OCI-M1 (cell line): ENCODE measurements around the gene APOD.
"Not testable (repeated sequence)": the region's sequence is repeated elsewhere in the genome, so short reads cannot be mapped to it uniquely, and the experiment has no call there.

ENCODE experiments used
- DNase-seq: peaks from one replicate; lab custom pipeline; 2025; lab: John Stamatoyannopoulos, UW

Gene APOD

DNA sequence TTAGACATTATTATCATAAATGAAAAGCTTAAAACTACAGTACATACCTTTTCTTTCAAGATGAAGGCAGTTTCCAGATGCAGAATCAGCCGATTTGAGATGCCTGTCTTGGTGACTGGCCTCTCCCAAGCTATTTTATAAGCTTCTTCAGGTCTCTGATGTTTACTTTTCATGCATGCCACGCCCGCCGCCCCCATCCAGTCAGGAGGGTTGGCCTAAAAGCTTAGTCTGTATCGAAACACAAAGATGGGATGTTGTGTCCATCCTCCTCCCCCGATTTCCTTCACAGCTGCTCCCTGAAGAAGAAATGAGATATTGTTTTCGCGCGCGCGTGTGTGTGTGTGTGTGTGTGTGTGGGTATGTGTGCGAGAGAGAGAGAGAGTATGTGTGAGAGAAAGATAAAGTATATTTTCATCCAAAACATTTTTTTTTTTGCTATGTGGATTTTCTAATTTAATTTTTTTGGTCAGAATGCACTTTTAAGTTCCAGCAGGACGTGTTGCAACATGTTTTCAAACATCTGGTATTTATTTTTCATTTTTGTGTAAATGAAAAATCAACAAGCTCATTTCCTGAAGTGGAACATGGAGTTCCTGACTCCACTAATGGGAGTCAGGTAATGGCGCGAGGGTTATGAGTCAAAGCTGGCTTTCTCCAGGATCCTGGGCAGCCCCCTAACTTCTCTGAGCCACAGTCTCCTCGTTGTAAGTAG, at the start of gene APOD:
APOD (minus strand) TSS at position 110 of the 712 bp plus-strand sequence. CDS start 4,479 bp downstream, outside the sequence.
- no peak for DNase-seq

GRCh38 chr3:195633351-195633750, 49.6 kb upstream of the APOD start:
- DNase-seq = not testable (repeated sequence)

DNA sequence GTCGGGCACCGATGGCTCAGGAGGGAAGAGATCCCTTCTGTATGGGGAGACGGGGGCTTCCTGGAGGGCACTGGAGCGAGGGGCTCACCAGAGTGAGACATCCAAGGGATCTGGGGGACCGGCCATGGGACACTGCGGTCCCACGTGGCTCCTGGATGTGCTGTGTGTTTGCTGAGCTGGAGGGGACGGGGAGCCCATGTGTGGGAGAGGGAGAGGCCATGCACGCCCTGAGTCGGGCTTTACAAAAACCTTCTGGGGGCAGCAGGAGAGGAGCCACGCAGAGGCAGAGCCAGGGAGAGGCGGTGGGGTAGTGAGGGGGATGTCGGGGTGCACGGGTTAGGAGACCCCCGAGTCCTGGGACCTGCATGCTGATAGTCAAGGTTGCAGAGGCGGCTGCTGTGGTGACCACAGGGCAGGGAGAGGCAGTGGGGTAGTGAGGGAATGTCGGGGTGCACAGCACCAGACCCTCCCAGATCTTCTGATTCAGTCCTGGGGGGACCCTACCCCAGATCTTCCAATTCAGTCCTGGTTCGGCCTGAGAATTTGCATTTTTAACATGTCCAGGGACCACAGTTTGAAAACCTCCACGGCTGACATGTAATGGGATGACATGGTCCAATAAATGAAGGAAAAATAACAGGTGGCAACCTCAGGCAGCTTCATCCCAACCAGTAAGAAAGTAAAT, 48.9 kb upstream of the APOD start:
- not testable (repeated sequence) for DNase-seq

DNA sequence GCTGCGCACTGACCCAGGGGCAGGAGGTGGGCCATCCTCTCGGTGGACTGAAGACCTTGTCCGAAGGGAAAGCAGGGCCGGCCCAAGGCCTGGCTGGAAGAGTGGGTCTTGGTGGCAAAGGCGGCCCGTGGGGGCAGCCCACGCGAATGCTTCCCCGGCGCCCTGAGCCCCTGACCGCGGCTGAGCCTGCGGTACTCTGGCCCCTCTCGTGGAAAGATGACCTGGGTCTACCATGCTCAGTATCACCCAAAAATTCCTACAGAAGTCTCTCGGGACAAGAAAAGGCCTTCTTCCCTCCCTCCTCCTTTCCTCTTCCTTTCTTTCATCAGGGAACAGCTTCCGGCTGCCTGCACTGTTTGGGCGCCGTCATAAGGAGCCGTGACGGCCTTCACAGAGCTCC, 48.3 kb upstream of the APOD start:
- DNase-seq = not testable (repeated sequence)

- not testable (repeated sequence) for DNase-seq
Measured at GRCh38 chr3:195630938-195631495, 47.3 kb upstream of the APOD start.

DNA sequence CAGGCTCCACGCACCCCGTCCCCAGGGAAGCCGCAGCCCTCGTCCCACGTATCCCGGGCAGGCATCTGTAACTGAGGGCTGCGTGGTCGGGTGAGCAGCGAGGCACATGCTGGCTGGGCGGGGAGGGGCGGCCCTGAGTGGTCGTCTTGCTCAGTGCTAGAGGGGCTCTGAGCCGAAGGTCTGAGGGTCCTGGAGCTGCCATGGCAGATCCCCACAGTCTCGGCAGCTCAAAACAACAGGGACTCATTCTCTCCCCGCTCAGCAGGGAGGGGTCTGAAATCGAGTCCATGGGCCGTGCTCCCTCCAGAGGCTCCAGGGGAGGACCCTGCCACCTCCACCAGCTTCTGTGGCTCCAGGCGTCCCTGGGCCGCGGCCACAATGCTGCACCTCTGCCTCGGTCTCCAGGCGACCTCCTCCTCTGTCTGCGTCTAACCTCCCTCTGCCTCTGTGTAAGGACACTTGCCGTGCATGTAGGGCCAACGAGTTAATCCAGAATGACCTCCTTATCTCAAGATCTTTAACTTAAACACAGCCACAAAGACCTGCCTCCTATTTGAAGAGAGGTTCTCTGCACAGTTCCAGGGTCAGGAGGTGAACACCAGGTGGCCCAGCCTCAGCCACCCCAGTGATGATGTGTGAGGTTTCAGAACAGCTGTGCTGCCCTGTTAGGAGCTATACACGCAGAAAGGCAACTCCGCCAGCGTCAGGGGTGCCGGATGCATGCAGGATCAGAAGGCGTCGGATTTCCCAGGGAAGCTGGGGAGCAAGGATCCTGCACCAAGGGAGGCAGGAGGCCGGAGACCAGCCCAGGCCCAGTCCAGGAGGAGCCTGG, 46.6 kb upstream of the APOD start:
- not testable (repeated sequence) for DNase-seq

GRCh38 chr3:195629682-195630081, 45.9 kb upstream of the APOD start:
- DNase-seq = not testable (repeated sequence)

DNA sequence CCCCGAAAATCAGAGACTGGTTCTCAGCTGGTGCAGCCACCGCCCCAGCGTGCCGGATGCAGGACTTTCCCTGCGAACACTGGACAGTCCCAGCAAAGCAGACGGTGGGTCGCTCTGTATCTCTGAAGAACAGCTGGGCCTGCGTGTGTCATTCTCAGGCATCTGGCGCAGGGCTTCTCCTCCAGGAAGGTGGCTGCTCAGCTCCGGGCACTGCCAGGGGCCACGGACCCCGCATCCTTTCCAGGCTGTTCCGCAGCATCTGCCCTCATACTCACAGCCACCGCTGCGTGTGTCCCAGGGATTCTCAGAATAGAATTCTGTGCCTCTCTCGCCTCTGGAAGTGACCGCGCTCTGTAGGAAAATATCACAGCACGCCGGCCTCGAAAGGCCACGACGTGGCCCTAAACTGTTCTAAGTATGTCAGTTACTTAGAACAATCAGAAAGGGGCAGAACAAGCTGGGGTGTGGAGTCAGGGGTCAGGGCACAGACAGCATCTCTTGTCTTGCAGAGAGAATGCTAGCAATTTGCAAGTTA, 44.7 kb upstream of the APOD start:
- not testable (repeated sequence) for DNase-seq

- DNase-seq = not testable (repeated sequence)
Measured at GRCh38 chr3:195627515-195628385, 44.0 kb upstream of the APOD start.

- DNase-seq = not testable (repeated sequence)
Measured at GRCh38 chr3:195624603-195625560, 41.1 kb upstream of the APOD start.

GRCh38 chr3:195624171-195624570, 40.4 kb upstream of the APOD start:
- not testable (repeated sequence) for DNase-seq

DNA sequence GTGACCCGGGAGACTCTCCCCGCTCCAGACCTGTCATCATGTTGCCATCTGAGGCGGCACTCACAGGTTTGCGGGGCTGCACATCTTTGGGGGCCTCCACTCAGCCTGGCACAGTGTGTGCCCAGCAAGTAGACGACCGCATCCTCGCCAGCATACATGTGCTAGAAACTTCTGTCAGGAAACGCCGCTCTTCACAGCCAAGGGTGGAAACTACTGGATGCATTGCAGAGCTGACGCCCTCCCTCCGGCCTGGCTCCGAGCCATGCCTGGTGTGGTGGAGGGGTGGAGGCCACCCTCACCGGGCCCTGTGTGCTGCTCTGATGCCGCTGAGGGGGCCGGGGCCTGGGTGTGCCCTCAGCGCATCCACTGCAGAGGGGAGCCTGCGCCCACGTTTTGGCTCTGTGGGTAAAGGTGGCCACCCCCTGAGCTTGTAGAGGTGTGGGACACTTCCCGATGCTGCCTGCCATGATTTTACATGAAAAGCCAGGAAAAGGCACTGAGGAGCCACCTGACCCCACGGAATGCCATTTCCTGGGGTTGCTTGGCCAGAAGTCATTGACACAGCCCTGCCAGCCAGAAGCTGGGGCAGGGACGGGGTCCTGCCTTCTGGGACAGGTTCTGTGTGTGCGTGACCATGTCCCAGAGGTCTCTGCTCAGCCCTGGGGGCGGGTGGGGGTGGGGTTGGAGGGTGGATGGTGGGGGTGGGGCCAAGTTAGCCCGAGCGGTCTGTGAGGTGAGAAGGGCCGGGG, 39.7 kb upstream of the APOD start:
- DNase-seq = not testable (repeated sequence)

- not testable (repeated sequence) for DNase-seq
Measured at GRCh38 chr3:195622523-195623170, 38.9 kb upstream of the APOD start.

DNA sequence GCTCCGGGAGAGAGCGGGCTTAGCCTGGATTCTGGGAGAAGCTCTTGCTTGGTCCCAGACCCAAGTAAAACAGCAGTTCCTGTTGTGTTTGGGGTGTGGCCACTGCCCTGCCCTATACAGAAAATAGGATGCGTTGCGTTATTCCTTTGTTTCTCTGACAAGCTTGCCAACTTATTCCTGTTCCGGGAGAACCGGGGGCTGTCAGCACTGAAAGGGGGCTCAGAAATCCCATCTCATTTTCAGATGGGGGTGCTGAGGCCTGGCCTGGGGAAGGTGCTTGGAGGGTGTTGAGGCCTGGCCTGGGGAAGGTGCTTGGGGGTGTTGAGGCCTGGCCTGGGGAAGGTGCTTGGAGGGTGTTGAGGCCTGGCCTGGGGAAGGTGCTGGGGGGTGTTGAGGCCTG, 38.3 kb upstream of the APOD start:
- DNase-seq = not testable (repeated sequence)

- DNase-seq = not testable (repeated sequence)
Measured at GRCh38 chr3:195621095-195621494, 37.4 kb upstream of the APOD start.

- not testable (repeated sequence) for DNase-seq
Measured at GRCh38 chr3:195620476-195620875, 36.7 kb upstream of the APOD start.

DNA sequence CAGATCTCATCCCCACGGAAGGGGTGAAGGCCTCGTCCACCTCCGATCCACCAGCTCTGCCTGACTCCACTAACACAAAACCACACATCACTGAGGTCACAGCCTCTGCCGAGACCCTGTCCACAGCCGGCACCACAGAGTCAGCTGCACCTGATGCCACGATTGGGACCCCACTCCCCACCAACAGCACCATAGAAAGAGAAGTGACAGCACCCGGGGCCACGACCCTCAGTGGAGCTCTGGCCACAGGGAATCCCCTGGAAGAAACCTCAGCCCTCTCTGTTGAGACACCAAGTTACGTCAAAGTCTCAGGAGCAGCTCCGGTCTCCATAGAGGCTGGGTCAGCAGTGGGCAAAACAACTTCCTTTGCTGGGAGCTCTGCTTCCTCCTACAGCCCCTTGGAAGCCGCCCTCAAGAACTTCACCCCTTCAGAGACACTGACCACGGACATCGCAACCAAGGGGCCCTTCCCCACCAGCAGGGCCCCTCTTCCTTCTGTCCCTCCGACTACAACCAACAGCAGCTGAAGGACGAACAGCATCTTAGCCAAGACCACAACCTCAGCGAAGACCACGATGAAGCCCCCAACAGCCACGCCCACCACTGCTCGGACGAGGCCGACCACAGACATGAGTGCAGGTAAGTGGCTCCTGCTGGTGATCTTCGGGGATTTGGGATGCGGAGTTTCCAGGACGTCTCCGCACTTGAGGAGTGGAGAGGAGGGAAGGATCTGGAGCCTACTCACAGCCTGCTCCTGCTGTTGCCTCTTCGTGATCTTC, 36.0 kb upstream of the APOD start:
- DNase-seq = not testable (repeated sequence)
